Nucleus accumbens (tissue), 56 donors: ENCODE results near the gene PDK4.

Source experiments
- DNase-seq, 56 donors: peaks; one replicate each; lab custom pipeline; 2025; lab: John Stamatoyannopoulos, UW

Gene PDK4

DNA sequence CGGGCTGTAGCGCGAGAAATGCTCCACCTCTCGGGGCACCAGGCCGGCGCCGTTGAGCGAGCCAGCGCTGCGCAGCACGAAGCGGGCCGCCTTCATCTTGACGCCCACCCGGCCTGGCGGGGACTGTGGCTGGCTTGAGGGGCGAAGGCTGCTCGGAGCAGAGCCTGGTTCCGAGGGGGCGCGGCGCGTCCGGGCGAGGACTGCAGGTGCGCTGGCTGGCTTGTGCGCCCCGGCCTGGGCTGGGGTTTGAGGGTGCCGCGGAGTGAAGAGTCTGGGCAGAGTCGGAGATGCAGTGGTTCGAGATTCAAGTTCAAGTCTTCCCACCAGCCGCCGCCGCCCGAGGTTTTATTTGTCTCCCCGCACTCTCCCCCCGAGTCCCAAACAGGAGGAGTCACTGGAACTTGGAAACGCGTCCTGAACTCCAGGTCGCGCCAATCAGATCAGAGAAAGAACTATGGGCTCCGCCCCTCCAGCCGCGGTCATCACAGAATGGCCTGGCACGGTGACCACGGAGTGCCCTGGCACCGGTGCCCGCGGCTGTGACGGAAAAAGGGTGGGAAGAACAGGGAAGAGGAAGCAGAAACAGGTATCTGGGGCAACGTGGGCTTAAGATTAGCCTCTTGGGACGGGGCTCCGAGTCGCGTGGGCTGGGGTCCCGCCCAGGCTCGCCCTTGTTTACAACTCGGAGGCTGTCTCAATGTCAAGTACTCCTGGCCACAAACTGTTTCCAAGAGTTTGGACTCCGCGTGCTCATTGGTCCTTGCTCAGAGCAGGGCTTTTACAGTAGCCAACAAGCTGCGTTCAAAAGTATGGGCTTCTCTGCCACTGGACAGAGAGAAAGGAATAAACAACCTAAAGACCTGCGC is at the start of gene PDK4:
PDK4 (minus strand) TSS at position 319 of the 866 bp plus-strand sequence; CDS start at position 96, 223 bp downstream.
- DNase-seq: peak; percentile 41 to 97 (median 90)

DNA sequence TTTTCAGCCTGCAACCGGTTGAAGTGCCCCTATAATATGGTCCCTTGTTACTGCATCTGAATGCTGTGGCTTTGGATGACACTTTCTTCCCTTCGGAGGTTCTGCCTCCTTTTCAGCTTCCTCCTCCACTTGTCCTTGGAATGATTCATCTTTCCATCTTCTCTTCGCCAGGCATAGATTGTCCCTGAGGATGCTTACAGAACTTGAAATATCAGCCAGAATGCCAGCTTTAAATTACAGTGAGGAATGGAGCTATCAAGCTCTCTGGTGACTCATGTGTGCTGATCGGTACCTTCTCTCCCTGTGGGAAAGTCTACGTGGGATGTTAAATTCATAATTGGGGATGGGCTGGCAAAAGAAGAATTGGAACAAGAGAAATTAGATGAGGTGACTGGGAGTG is 45.9 kb upstream of the PDK4 start:
- peak in 11 of 56 donors; percentile 0 to 47 (median 4) for DNase-seq

GRCh38 chr7:95636140-95636940 is 40.0 kb upstream of the PDK4 start:
- DNase-seq: no peak

DNA sequence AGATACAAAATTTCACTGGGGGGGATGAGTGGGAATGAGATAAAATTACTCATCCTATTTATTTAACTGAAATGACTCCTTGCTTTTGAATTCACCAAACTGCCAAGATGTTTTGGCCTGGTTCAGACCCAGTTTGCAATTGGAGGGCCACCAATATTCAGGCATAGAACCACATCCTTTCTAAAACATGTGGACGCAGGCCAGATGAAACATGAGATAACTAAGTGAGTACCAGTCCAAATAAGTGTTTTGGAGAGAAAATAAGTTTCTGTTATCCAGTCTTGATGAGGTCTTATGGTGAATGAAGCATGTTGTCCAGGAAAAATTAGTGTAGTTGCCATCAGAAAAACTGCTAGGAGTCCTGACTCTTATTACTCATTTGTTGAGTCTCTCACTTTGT is 36.3 kb upstream of the PDK4 start:
- DNase-seq: no peak

- DNase-seq: no peak
These were observed 35.2 kb upstream of the PDK4 start for GRCh38 chr7:95631527-95631926.

GRCh38 chr7:95630702-95631458 is 34.6 kb upstream of the PDK4 start:
- DNase-seq: no peak

DNA sequence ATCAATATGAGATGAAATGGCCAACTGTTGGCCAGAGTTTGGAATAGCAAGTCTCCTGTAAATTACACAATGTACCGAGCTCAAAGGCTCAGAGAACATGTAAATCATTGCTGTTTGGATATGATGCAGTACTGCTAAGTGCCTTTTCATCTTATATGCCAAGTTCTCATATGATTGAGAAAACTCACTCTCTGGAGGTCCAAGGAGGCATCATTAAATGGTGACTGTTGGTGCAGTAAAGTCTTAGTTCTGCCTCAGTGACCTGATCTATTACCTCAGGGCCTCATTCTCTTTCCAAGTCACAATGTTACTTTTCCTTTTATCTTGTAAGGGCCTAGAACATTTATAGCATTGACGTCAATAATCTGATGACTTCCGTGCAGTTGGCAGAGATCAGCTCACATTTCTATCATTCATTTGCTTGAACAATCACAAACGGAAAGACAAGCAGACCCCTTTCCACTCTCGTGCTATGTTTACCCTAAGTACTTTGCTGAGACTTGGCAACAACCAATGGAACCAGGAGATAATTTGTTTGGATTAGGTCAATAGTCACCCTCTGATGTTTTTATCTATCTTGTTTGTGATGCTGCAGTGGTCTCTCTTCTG is 32.6 kb upstream of the PDK4 start:
- DNase-seq: no peak

- no peak for DNase-seq
These were observed 27.5 kb upstream of the PDK4 start for GRCh38 chr7:95623788-95624187.

GRCh38 chr7:95622859-95623258 is 26.5 kb upstream of the PDK4 start:
- no peak for DNase-seq

DNA sequence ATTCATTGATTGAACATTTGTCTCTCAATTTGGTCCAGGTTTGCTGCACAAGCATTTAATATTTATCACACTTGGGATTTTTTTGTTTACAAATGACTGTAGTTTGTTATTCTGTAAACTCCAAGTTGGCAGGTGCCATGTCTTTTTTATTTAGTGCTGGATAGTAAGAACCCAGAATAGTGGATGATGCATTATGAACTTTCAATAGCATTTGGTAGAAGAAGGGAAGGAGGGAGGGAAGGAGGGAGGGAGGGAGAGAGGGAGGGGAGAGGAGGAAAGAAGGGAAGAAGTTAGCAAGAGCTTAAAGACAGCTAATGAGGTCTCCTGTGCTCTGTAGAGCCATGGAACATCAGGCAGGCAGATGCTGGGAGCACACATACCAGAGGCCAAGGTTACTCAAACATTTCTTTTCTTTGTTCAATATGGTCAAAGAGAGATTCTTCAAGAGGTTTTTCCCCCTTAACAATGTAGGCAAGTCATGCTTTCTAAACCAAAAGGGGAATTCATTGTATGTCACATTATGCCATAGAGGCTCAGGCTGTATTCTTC is 25.8 kb upstream of the PDK4 start:
- DNase-seq: no peak

- no peak for DNase-seq
These were observed 25.1 kb upstream of the PDK4 start for GRCh38 chr7:95621404-95621803.

DNA sequence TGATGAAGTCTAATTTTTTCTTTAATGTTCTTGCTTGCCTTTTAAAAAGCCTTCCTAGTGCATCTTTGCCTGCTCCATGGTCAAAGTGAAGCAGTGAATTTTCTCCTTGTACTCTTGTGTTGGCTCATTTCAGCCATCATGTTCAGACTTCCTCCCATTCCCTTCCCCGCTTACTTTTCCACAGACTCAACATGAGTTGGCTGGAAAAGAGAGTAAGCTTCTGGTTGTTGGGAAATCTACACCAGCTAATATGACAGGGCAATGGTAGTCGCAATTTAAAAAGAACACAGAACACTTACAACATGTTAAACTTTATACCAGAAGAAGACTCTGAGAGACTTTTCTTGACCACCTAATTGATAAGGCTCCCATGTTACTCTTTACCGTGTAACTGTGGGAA is 24.3 kb upstream of the PDK4 start:
- no peak for DNase-seq

- DNase-seq: no peak
These were observed 23.6 kb upstream of the PDK4 start for GRCh38 chr7:95619921-95620320.

- DNase-seq: no peak
These were observed 23.2 kb upstream of the PDK4 start for GRCh38 chr7:95619517-95619916.

- DNase-seq: no peak
These were observed 18.2 kb upstream of the PDK4 start for GRCh38 chr7:95614442-95614940.

DNA sequence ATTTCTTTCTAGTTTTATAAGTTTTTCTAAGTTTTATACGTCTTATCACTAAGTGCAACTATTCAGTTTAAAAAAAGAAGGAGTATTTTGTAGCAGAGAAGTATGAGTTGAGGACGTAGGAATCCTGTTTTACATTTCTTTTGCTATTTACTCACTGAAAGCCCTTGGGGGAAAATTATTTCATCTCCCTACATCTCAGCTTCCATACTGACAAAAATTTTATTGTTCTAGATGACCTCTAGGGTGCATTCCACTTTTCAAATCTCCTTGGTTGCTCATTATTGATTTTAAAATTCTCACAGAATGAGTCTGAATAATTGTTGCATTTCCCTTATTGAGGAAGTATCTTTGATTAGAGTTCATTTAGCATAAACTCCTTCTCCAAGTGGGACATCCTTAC is 14.9 kb upstream of the PDK4 start:
- no peak for DNase-seq

DNA sequence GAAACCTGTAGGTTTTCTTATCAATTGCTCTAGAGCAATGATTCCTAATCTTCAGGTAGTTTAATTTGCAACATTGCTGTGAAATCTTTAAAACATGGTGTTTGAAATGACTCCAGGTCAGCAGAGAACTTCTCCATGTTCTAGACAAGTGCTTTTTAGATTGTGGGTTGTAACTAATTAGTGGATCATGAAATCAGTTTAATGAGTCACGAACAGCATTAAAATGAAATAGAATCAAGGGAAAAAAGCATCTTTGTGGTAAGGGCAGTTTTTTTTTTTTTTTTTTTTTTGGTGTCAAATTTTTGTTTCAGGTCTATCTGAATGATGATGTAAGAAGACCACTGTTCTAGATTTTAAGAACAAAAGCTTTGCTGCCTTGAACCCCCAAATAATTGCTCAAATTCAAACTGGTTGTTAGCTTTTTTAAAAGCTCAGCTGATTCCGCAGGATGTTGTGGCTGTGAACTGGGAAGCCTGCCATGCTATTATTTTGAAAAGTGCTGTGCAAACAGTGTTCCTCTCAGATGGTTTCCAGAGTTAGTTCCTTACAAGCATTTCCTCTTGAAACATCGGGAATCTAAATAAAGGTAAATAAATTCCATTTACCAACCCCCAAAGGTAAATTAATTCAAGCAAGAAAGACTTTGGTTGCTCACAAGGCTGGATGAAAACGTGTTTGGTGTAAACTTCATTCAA is 13.1 kb upstream of the PDK4 start:
- DNase-seq: peak in 10 of 56 donors; percentile 2 to 26 (median 10)

GRCh38 chr7:95608359-95609173 is 12.2 kb upstream of the PDK4 start:
- DNase-seq: peak in 53 of 56 donors; percentile 5 to 84 (median 49)
